ENCODE data around the gene RPRML.

DNA sequence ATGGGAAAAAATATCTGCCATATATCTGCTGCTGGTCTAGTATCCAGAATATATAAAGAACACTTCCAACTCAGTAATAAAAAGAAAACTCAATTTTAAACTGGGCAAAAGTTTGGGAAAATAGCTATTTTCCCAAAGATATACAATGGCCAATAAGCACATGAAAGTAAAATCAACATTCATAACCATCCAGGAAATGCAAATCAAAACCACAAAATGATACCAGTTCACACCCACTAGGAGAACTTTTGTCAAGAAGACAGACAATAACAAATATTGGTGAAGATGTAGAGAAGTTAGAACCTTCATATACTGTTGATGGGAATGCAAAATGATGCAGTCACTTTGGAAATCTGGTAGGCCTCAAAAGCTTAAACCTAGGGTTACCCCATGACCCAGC, 33.4 kb upstream of the RPRML start:
- TF ChIP-seq, protein P1, sequence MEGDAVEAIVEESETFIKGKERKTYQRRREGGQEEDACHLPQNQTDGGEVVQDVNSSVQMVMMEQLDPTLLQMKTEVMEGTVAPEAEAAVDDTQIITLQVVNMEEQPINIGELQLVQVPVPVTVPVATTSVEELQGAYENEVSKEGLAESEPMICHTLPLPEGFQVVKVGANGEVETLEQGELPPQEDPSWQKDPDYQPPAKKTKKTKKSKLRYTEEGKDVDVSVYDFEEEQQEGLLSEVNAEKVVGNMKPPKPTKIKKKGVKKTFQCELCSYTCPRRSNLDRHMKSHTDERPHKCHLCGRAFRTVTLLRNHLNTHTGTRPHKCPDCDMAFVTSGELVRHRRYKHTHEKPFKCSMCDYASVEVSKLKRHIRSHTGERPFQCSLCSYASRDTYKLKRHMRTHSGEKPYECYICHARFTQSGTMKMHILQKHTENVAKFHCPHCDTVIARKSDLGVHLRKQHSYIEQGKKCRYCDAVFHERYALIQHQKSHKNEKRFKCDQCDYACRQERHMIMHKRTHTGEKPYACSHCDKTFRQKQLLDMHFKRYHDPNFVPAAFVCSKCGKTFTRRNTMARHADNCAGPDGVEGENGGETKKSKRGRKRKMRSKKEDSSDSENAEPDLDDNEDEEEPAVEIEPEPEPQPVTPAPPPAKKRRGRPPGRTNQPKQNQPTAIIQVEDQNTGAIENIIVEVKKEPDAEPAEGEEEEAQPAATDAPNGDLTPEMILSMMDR (conservative IDR thresholded peaks at IDR 0.05; ENCODE audit: low read depth, low read length): no peak
- TF ChIP-seq EZH2 (IDR thresholded peaks at IDR 0.05; ENCODE audit: low read length, unreplicated experiment): no peak

All from PC-3 (cell line).